Stimulated activated CD8-positive, alpha-beta memory T cell treated with anti-CD3 and anti-CD28 coated beads, Interleukin-7, amount 100 ng/mL, for 4 hours (primary cell): ENCODE data around the gene TEX19.

ENCODE experiments used
- DNase-seq, 2 donors: peaks; one replicate each; pipeline ENCODE4 v3.0.0-alpha.2; 2020; ENCODE audit warnings: low read depth in 2 of 2

The TEX19 gene

GRCh38 chr17:82390860-82391435, 31.9 kb downstream of the TEX19 start:
- no peak for DNase-seq

- DNase-seq = no peak
These were observed 32.5 kb downstream of the TEX19 start for GRCh38 chr17:82391496-82392066.

- DNase-seq = no peak
These were observed 33.3 kb downstream of the TEX19 start for GRCh38 chr17:82392209-82392920.

- DNase-seq = no peak
These were observed 33.9 kb downstream of the TEX19 start for GRCh38 chr17:82392941-82393340.

- DNase-seq = no peak
These were observed 35.2 kb downstream of the TEX19 start for GRCh38 chr17:82394278-82394677.

GRCh38 chr17:82396601-82397435, 37.8 kb downstream of the TEX19 start:
- DNase-seq = no peak

GRCh38 chr17:82397449-82398335, 38.6 kb downstream of the TEX19 start:
- DNase-seq = no peak

GRCh38 chr17:82399041-82399441, 40.0 kb downstream of the TEX19 start:
- DNase-seq = no peak

- no peak for DNase-seq
These were observed 40.6 kb downstream of the TEX19 start for GRCh38 chr17:82399601-82400101.

GRCh38 chr17:82400206-82400605, 41.2 kb downstream of the TEX19 start:
- no peak for DNase-seq

GRCh38 chr17:82400830-82401229, 41.8 kb downstream of the TEX19 start:
- peak; percentile 26 to 40 for DNase-seq

GRCh38 chr17:82402865-82403264, 43.8 kb downstream of the TEX19 start:
- DNase-seq = no peak

- no peak for DNase-seq
These were observed 44.9 kb downstream of the TEX19 start for GRCh38 chr17:82403662-82404660.

- DNase-seq = no peak
These were observed 46.0 kb downstream of the TEX19 start for GRCh38 chr17:82405051-82405450.

GRCh38 chr17:82406131-82406671, 47.2 kb downstream of the TEX19 start:
- no peak for DNase-seq

- DNase-seq = no peak
These were observed 48.2 kb downstream of the TEX19 start for GRCh38 chr17:82407255-82407654.

GRCh38 chr17:82408288-82408937, 49.4 kb downstream of the TEX19 start:
- DNase-seq = no peak

GRCh38 chr17:82408938-82409318, 49.9 kb downstream of the TEX19 start:
- no peak for DNase-seq
